Forelimb muscle (tissue), 1 donor: ENCODE data around the gene ARHGEF11. TPM values are rescaled to one million over a fixed set of nuclear protein-coding genes. Genes with fewer than 3 reads are reported as not detected.
A peak's percentile ranks its signal among the peaks of the same experiment; 100 is the strongest.

Experiments
- DNase-seq: peaks from one replicate; pipeline ENCODE4 v3.0.0-alpha.2; 2013; ENCODE audit warnings: low read depth
- polyA plus RNA-seq: library from polyadenylated mRNA; unstranded; fragments of 120-200 nt; gene quantifications from one replicate; pipeline ENCODE4 v1.2.1, GENCODE V29; 2013; ENCODE audit not compliant: insufficient read length

ARHGEF11 gene
- polyA plus RNA-seq, 1 donor = 20.0 TPM

DNA sequence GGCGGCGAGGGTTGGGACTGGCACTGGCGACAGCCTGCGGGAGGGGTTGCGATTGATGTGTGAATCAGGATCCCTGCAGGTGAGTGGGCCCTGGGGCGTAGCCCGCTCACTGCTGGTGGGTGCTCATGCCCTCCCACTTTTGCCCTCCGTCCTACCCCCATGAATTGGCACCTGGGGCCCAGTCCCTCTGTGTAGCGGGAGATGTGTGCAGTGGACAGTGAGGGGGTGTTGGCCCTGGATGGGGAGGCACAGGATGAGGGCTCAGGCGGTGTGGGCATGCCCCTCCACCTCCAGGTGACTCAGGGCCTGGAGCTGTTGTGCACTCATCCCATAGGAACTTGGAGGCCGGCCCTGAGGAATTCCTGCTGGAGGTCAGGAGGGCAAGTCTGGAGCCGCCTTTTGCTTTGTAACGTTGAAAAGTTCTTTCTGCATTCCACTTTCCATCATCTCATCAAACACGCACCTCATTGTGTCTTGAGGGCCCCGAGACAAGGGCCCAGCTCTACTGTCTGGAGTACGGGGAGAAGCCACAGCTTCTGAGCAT lies 149.0 kb downstream of the ARHGEF11 start:
- DNase-seq = no peak

DNA sequence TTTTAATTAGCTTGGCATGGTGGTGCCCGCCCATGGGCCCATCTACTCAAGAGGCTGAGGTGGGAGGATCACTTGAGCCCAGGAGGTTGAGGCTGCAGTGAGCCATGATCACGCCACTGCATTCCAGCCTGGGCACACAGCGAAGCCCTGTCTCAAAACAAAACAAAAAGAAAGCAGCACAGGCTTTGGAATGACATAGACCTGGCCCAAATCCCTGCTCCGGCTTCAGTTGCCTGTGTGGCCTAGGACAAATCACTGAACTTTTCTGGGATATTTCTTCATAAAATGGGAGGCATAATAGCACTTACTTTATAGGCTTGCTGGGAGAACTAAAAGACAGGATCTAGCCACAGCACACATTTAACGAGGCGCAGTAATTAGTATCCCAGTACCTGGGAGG lies 149.6 kb downstream of the ARHGEF11 start:
- DNase-seq = no peak

DNA sequence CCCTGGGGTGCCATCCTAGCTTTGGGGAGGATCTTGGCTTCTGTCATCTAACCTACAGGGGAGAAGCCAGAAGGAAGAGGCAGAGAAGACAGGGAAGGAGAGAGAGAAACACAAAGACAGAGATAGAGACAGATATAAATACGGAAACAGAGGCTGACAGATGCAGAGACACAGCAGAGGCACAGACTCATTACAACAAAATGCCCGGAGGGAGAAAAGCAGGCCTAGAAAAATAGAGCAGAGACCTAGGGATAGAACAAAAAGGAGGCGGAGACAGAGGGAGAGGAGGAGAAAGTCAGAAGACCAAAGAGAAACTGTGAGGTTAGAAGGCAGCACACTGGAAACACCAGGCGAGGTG lies 150.1 kb downstream of the ARHGEF11 start:
- no peak for DNase-seq

- DNase-seq = no peak
Observed at GRCh38 chr1:156894711-156895454, 150.7 kb downstream of the ARHGEF11 start.

DNA sequence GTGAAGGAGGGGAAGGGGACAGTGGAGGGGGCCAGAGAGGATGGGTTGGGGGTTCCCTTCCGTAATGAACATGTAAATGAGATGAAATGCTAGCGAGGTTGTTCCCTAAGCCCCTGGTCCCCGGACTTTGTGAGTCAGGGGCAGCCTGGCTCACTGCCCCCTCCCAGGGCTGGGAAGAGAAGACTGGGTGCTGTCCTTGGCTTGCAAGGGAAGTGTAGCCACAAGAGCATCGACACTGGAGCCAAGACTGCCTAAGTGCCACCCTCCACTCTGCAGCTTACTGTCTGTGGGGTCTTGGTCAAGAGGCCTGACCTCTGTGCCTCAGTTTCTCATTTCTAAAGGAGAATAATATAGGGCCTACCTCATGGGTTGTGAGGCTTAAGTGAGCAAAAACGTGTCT lies 151.5 kb downstream of the ARHGEF11 start:
- DNase-seq = no peak

DNA sequence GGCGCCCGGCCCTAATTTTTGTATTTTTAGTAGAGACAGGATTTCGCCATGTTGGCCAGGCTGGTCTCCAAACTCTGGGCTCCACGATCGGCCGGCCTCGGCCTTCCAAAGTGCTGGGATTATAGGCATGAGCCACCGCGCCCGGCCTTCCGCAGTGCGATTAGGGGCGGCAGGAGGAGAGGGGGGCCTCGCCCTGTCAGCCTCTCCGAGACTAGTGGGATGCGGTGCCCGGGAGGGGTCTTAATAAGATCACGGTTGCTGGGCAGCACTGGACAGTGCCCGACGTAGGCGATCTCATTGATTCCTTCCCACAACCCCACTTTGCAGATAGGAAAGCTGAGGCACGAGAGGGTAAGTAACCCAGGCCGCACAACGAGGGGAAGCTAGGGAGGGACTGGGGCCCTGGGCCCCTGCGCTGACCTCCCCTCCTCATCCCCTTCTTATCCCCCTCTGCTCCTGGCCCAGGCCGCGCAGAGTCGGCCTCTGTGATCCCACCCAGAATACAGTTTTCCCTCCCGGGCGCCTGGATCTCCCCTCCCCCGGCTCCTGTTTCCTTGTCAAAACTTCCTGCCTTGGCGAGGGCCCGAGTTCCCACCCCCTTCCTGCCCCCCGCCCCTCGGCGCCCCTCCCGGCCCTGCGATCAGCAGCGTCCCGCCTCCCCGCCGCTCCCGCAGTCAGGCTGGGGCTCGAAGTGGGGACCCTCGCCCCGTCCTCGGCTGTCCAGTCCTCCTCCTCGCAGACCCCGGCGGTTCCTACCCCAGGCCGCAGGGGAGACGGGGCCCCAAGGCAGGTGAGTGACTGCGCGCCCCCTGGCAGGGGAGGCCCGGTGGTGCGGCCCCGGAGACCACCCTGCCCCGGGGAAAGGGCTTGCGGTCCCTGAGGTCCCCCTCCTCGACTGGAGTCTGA lies 152.2 kb downstream of the ARHGEF11 start, which contains the start of gene PEAR1:
TSS of gene PEAR1 (plus strand) at position 671 of the 906 bp plus-strand sequence. CDS start 10,209 bp downstream, outside the sequence.
- no peak for DNase-seq

DNA sequence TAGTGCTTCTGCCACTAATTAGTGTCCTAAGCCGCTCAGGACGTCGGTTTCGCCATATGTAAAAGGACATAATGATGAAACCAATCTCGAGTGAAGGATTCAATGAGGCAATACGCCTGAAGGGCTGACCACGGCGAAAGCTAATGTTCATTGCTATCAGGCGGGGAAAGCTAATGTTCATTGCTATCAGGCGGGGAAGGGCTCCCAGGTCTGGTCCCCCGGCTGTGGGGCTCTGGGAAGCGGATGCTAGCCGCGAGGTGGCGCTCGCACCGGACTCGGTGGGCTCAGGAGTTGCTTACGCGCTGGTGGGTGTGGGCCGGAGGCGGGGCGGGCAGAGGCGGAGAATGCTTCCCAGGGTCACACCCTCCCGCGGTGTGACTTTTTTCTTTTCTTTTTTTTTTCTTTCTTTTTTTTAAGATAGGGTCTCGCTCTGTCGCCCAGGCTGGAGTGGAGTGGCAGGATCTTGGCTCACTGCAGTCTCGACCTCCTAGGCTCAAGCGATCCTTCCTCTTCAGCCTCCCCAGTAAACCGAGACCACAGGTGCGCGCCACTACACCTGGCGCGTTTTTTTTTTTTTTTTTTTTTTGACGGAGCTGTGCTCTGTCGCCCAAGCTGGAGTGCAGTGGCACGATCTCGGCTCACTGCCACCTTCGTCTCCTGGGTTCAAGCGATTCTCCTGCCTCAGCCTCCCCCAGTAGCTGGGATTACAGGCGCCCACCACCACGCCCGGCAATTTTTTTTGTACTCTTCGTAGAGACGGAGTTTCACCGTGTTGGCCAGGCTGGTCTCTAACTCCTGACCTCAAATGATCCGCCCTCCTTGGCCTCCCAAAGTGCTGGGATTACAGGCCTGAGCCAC lies 153.1 kb downstream of the ARHGEF11 start:
- peak; percentile 74 for DNase-seq

DNA sequence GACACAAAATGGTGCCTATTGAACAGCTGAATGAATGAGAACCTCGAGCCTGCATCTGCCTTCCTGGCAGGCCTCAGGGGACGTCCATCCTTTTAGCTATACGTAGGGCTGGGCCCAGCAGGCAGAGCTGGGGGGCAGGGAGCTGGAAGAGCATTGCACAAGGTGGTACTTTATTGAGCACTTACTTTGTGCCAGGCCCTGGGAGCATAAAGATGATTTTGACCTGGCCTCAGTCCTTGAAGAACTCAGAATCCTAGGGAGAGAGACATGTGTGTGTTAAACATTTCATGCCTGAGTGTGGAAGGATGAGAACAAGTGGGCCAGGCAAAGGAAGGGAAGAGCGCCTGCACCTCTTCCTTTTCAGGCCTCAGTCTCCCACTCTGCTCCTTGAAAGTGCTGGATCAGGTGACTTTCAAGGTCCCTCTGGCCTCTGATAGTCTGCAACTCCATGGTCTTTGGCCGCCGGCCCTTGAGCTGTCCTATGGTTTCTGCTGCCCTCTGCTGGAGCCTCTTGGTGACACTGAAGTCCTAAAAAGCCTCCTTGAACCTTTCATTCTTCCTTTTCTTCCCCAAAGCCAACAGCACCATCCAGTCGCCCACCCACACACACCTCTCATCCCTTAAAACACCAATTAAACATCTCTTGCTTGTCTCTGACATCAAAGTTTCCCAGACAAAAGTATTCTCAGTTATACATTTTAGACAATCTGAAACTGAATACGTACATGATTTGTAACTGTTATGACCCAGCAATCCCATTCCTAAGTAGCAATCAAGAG lies 155.6 kb downstream of the ARHGEF11 start:
- peak; percentile 71 for DNase-seq

DNA sequence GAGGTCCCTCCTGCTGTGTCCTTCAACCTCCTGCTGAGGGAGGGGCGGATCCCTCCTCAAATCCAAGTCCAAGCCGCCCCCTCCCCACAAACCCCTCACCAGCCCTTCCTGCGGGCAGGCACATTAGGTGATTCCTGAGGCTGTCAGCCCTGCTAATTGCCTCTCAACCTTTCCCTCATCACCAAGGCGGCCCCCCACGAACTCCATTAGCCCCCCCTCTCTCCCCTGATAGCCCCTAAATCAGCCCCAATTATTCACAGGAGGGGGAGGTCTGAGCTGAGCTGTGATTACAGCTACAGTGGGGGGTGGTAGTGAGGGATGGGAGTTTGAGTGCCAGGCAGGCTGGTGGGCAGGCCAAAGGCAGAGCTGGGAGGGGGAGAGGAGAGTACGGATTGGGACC lies 157.8 kb downstream of the ARHGEF11 start:
- no peak for DNase-seq

DNA sequence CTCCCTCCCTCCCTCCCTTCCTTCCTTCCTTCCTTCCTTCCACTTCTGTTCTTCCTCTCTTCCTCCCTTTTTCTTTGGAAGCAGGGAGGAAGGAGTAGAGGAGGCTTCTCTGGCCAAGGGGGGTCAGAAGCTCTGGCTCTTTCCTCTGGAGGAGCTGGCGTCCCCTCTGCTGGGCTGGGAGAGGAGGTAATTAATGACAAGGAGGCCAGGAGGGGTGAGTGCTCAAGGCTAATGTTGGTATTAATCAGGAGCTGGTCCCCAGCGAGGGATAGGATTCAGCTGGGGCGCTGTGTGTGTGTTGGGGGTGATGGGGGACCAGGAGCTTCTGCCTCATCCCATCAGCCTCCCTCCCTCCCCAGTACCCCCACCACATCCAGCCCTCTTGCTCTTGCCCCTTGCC lies 158.2 kb downstream of the ARHGEF11 start:
- no peak for DNase-seq

GRCh38 chr1:156886583-156887281 lies 158.8 kb downstream of the ARHGEF11 start:
- no peak for DNase-seq

GRCh38 chr1:156885880-156886355 lies 159.6 kb downstream of the ARHGEF11 start:
- DNase-seq = no peak

DNA sequence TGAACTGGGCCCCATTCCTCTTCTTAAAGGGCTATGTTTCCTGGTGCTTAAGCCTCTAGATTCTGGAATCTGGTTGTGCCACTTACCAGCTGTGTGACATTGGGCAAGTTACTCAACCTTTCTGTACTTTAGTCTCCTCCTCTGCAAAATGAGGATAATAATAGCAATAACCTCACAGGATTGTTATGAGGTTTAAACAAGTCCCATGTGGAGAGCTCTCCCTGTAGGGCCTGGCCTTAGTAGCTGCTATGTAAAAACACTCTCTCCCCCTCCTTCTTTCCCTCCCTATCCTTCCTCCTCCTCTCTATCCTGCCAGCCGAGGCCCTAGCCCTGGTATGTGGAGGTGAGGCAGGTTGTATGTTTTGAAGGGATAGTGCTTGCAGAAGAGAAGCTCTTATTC lies 160.2 kb downstream of the ARHGEF11 start:
- no peak for DNase-seq

Other genes starting within 250 kb of the ARHGEF11 start
- gene SH2D2A, start 228.9 kb downstream of the ARHGEF11 start, polyA plus RNA-seq = 0.39 TPM
- 0.70 TPM for gene INSRR, start 186.6 kb downstream of the ARHGEF11 start, polyA plus RNA-seq
- gene NTRK1, start 184.9 kb downstream of the ARHGEF11 start, polyA plus RNA-seq = 0.37 TPM
- 21.1 TPM for gene PEAR1, start 152.0 kb downstream of the ARHGEF11 start, polyA plus RNA-seq
- gene LRRC71, start 125.1 kb downstream of the ARHGEF11 start, polyA plus RNA-seq = 1.2 TPM
- gene ETV3L, start 54.1 kb upstream of the ARHGEF11 start, polyA plus RNA-seq = not detected
- 13.7 TPM for gene ETV3, start 92.7 kb upstream of the ARHGEF11 start, polyA plus RNA-seq